UCSD-AML1 (cell line): ENCODE measurements around the gene ENPEP.
"Not testable (repeated sequence)": the region's sequence is repeated elsewhere in the genome, so short reads cannot be mapped to it uniquely, and the experiment has no call there.

Experiments
- DNase-seq: peaks from one replicate; lab custom pipeline; 2025; ENCODE audit not compliant: unreplicated experiment; lab: John Stamatoyannopoulos, UW

Gene ENPEP

GRCh38 chr4:110483516-110483915 is 7.6 kb downstream of the ENPEP start:
- no peak for DNase-seq

GRCh38 chr4:110484029-110484428 is 8.1 kb downstream of the ENPEP start:
- DNase-seq, result no peak

GRCh38 chr4:110484767-110485166 is 8.8 kb downstream of the ENPEP start:
- DNase-seq, result no peak

DNA sequence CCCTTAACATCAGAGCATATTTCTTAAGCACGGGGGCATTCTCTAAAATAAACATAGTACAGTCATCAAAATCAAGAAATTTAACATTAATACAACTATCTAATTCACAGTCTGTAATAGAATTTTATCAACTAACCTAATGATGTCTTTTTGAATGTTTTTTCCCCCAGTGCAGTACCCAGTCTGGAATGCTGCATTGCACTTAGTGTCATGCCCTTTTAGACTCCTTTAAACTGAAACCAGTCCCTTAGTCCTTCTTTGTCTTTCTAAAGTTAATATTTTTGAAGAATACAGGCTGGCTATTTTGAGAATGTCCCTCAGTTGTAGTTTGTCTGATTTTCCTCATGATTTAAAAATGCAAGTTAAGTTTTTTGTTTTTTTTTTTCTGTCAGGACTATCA is 9.5 kb downstream of the ENPEP start:
- DNase-seq, result no peak

DNA sequence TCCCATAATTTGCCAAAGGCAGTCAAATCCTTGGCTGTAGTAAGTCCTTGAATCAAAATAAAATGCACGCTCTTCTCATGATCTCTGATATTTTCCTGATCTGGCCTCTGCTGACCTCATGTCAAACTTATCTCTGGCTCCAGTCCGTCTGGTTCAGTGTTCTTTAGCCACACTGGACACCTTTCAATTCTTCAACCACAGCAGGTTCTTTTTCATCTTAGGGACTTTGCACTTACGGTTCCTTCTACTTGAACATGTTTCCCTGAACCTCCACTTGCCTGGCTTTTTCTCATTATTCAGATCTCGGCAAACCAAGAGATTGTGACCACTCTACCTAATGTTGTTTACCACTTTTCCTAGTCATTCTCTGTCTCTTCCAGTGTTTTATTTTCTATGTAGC is 10.3 kb downstream of the ENPEP start:
- DNase-seq, result no peak

DNA sequence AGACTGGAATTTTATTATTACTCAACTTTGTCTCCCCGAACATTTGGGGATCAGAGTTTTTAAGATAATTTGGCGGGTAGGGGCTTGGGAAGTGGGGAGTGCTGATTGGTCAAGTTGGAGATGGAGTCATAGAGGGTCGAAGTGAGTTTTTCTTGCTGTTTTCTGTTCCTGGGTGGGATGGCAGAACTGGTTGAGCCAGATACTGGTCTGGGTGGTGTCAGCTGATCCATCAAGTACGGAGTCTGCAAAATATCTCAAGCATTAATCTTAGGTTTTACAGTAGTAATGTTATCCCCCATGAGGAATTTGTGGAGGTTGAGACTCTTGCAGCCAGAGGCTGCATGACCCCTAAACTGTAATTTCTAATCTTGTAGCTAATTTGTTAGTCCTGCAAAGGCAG is 10.9 kb downstream of the ENPEP start:
- DNase-seq, result not testable (repeated sequence)

- DNase-seq, result no peak
Measured at GRCh38 chr4:110487873-110488272, 11.9 kb downstream of the ENPEP start.

- DNase-seq, result no peak
Measured at GRCh38 chr4:110489901-110490508, 14.1 kb downstream of the ENPEP start.

DNA sequence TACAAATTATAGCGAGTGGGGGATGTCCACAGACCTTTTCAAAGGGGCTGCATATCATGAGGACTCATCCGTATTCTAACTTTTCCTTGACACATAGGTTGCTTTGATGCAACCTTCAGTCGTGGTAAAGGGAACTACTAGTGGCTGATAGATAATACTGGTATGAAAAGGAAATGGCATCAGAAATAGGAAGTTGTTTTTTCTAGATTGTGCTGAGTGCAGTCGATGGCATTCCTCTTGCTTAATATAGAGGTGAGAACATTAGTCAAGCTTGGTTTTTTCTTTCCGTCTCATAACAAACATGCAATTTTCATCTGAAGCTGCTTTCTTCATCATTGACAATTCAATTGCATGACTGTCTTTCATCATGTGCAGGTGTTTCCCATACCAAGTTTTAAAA is 16.6 kb downstream of the ENPEP start:
- no peak for DNase-seq

DNA sequence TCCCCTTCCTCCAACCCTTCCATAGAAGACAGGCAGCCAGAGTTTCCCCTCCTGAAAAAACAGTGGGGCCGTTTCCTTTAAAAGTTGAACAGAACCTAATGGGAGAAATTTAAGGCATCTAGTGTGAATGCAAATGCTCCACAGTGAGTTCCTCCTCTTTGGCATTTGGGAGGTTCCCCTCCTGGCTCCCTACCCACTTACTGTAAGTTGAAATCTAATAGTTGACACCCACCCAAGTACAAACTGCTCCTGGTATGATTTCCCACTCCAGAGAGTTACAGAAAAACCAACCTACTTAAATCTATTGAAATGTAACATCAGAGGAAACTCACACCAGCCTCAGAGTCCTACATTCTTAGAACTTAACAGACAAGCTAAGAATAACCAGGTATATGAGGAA is 17.6 kb downstream of the ENPEP start:
- DNase-seq, result no peak

GRCh38 chr4:110498420-110498819 is 22.5 kb downstream of the ENPEP start:
- DNase-seq, result no peak

DNA sequence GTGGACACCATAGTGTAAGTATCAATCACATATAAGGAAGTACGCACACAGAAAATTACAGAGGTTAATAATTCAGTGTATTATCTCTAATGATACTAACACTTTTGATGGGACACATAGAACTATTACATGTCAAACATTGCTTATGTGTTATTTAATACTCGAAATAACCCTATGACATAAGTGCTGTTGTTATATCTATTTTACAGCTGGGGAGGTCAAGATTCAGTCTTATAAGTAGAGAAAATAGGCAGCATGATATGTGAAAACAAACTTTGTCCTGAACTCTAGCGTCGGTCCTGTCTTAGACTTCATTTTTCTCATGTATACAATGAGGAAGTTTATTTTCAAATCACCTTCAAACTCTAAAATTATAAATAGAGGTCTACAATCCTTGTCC is 23.2 kb downstream of the ENPEP start:
- DNase-seq, result no peak

DNA sequence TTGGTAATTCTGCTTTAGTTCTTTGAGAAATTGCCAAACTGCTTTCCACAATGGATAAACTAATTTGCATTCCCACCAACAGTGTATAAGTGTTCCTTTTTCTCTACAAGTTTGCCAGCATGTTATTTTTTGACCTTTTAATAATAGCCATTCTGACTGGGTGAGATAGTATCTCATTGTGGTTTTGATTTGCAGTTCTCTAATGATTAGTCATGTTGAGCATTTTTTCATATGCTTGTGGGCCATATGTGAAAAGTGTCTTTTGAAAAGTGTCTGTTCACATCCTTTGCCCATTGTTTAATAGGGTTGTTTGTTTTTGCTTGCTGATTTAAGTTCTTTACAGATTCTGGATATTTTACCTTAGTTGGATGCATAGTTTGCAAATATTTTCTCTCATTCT is 25.9 kb downstream of the ENPEP start:
- DNase-seq, result no peak

DNA sequence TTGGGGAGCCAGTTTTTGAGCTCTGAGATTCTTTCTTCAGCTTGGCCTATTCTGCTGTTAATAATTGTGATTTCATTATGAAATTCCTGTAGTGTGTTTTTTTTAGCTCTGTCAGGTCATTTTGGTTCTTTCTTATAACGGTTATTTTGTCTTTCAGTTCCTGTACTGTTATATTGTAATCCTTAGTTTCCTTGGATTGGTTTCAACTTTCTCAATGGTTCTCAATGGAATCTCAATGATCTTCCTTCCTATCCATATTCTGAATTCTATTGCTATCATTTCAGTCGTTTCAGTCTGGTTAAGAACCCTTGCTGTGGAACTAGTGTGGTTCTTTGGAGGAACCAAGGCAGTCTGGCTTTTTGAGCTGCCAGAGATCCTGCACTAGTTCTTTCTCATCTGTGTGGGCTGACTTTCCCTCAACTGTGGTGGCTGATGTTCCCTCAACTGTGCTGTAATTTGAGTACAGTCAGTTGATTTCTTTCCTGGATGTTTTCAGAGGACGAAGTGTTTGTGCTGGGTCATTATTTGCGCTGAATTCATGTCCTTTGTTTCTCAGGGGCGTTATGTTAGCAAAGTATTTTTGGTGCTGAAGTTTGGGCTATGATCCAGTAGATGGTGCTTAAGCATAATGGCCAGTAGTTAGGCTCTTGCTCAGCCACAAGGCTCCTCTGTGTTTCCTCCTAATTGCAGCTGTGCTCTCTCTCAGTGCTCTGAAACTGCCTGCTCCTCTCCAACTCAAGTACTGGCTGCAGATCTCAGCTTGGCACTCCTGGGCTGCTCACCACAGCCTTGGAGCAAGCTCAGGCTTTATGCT is 27.5 kb downstream of the ENPEP start:
- DNase-seq, result no peak

GRCh38 chr4:110504084-110504435 is 28.1 kb downstream of the ENPEP start:
- no peak for DNase-seq

DNA sequence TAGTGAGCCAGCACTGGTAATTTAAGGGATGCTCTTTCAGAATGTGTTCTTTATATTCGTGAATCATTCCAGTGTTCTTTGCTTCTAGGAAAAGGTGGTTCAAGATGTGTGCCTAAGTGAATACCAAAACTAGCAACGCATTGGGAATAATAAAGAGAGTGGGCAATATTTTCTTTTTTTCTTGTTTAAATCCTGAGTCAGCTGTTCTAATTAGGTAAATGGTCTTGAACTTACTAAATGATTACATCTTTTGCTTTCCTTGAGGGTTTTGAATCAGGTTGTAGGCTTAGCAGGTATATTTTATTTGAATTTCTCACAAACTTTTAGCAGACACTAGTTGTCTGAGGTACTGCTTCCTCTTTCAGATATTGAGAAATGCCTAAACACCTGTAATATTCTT is 29.5 kb downstream of the ENPEP start:
- no peak for DNase-seq

- DNase-seq, result no peak
Measured at GRCh38 chr4:110508827-110509710, 33.1 kb downstream of the ENPEP start.

DNA sequence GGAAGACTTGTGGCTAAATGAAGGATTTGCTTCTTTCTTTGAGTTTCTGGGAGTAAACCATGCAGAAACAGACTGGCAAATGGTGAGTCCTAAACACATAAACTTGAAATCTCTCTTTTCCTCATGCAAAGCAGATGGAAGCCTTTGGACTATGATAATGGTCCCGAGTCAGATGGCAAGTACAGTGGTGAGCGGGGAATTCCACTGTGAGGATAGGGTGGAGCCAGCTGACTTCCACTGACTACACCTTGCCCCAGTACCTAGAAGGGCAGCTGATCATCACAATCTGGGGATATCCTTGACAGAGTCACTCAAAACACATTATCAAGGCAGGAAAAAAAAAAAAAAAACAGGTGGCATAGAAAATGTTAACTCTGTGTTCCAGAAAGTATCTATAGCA is 34.3 kb downstream of the ENPEP start:
- no peak for DNase-seq

DNA sequence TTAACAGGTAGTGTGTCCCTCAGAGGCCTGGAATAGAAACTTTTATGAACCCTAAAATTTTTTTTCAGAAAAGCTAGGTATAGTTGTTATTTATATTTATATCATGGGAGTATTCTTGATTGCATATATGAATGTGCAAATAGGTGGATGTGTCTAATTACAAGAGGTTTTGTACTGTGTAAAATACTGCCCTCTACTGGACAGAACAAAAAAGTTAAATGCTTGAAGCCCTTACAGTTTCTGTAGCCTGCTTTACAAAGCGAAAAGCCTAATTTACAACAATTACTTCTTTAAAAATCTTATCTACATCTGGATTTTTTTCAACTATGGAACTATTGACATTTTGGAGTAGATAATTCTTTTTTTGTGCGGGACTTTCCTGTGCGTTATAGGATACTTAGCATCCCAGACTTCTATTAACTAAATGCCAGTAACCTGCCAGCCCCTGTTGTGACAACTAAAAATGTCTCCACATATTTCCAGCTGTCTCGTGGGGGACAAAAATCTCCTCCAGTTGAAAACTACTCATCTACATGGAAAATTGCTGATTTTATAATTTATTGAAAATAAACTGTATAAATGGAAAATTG is 35.1 kb downstream of the ENPEP start:
- DNase-seq, result no peak

GRCh38 chr4:110512901-110513300 is 36.9 kb downstream of the ENPEP start:
- no peak for DNase-seq

DNA sequence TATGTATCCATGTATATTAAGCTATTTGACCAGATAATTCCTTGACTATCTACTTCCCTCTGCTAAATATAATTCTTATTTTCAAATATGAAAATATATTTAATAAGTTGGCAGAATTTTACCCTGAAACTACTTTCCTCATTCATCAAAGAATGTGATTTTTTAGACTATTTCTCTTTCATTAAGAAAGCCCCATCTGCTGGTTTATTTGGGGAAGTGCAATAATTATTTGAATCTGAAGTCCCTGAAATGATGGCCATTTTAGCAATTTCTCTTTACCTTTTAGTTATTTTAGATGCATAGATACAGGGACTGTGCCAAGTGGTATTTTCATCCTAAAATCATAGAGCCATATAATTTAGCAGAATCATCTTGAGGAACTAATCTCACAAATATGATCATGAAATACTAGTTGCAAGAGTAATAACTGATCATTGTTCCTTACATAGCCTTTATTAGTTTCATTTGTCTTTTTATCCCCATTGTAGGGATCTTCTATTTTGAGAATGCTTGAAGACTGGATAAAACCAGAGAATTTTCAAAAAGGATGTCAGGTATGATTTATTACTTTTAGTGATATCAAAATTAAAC is 39.0 kb downstream of the ENPEP start:
- DNase-seq, result no peak
